Neural cell (in vitro differentiated cells): ENCODE data around the gene FAF1. TPM values are rescaled to one million over a fixed set of nuclear protein-coding genes. Genes with fewer than 3 reads are reported as not detected.

Experiments used
- H2AFZ ChIP-seq: fragments of 200-600, 300-800 bp; sonication (generic), shearing (Covaris generic); 2 replicates; pipeline ENCODE4 v1.6.0; 2014; ENCODE audit warnings: low read depth, mild to moderate bottlenecking, antibody characterized with exemption, low read length, moderate library complexity
- H3F3A ChIP-seq: fragments of 200-600 bp; shearing (Covaris generic); 2 replicates; pipeline ENCODE4 v1.6.1; 2016; ENCODE audit warnings: mild to moderate bottlenecking, moderate library complexity, mixed read lengths, antibody characterized with exemption, low read length; ENCODE audit not compliant: insufficient read depth, poor library complexity, severe bottlenecking
- H3K27ac ChIP-seq: fragments of 200-600, 300-800 bp; sonication (generic), shearing (Covaris generic); 2 replicates; pipeline ENCODE4 v1.5.1; 2014; ENCODE audit warnings: mild to moderate bottlenecking, low read length, moderate library complexity
- H3K27me3 ChIP-seq: fragments of 300-800, 200-600 bp; sonication (generic), shearing (Covaris generic); 2 replicates; pipeline ENCODE4 v1.6.0; 2014; ENCODE audit warnings: mild to moderate bottlenecking, low read depth, low read length, moderate library complexity; ENCODE audit not compliant: insufficient read depth
- H3K36me3 ChIP-seq: fragments of 300-800, 200-600 bp; sonication (generic), shearing (Covaris generic); 2 replicates; pipeline ENCODE4 v1.5.1; 2014; ENCODE audit warnings: mild to moderate bottlenecking, antibody characterized with exemption, low read length, moderate library complexity; ENCODE audit not compliant: insufficient read depth
- H3K4me2 ChIP-seq: fragments of 300-800, 200-600 bp; sonication (generic), shearing (Covaris generic); 2 replicates; pipeline ENCODE4 v1.6.0; 2014; ENCODE audit warnings: mild to moderate bottlenecking, low read length
- H3K4me3 ChIP-seq: fragments of 300-800, 200-600 bp; sonication (generic), shearing (Covaris generic); 2 replicates; pipeline ENCODE4 v1.5.1; 2014; ENCODE audit warnings: mild to moderate bottlenecking, low read length, moderate library complexity
- H3K79me2 ChIP-seq: fragments of 200-600 bp; shearing (Covaris generic); replicated peaks from 2 replicates; pipeline ENCODE4 v1.6.0; 2014; ENCODE audit warnings: mild to moderate bottlenecking, low read length, moderate library complexity; ENCODE audit not compliant: insufficient read depth
- H3K9ac ChIP-seq: fragments of 300-800, 200-600 bp; sonication (generic), shearing (Covaris generic); 2 replicates; pipeline ENCODE4 v1.6.1; 2016; ENCODE audit warnings: mild to moderate bottlenecking, low read length, mixed read lengths
- H3K9me2 ChIP-seq: fragments of 200-600 bp; shearing (Covaris generic); 2 replicates; pipeline ENCODE4 v1.6.1; 2016; ENCODE audit warnings: mild to moderate bottlenecking, low read length, mixed read lengths; ENCODE audit not compliant: insufficient read depth
- H3K9me3 ChIP-seq: fragments of 200-600, 300-800 bp; sonication (generic), shearing (Covaris generic); 2 replicates; pipeline ENCODE4 v1.6.1; 2016; ENCODE audit warnings: mild to moderate bottlenecking, mixed run types, low read length, moderate library complexity, mixed read lengths
- H4K20me1 ChIP-seq: fragments of 200-600 bp; shearing (Covaris generic); 2 replicates; pipeline ENCODE4 v1.6.1; 2016; ENCODE audit warnings: mild to moderate bottlenecking, mixed run types; ENCODE audit not compliant: insufficient read depth
- CTCF ChIP-seq: fragments of 450-650 bp; IDR thresholded peaks from 2 replicates; pipeline ENCODE4 v1.5.1; 2014; ENCODE audit warnings: antibody characterized with exemption, mild to moderate bottlenecking, moderate library complexity; ENCODE audit not compliant: poor library complexity, severe bottlenecking
- EP300 ChIP-seq: fragments of 450-650 bp; conservative IDR thresholded peaks from 2 replicates; pipeline ENCODE4 v1.6.1; 2014; ENCODE audit warnings: antibody characterized with exemption, mild to moderate bottlenecking, moderate library complexity; ENCODE audit not compliant: poor library complexity, severe bottlenecking
- EZH2 ChIP-seq: fragments of 200-600, 300-800 bp; shearing (Covaris generic), sonication (generic); IDR thresholded peaks from 2 replicates; pipeline ENCODE4 v1.6.1; 2014; ENCODE audit warnings: antibody characterized with exemption, low read length, borderline replicate concordance, mild to moderate bottlenecking; ENCODE audit not compliant: insufficient read depth, poor library complexity, severe bottlenecking
- MXI1 ChIP-seq: fragments of 450-650 bp; conservative IDR thresholded peaks from 2 replicates; pipeline ENCODE4 v1.6.1; 2014; ENCODE audit warnings: antibody characterized with exemption, mild to moderate bottlenecking; ENCODE audit not compliant: poor library complexity, severe bottlenecking
- POLR2AphosphoS5 ChIP-seq: IDR thresholded peaks from 2 replicates; pipeline ENCODE4 v1.6.1; 2012
- RAD21 ChIP-seq: fragments of 450-650 bp; conservative IDR thresholded peaks from 2 replicates; pipeline ENCODE4 v1.6.1; 2014; ENCODE audit warnings: antibody characterized with exemption, mild to moderate bottlenecking, moderate library complexity
- REST ChIP-seq: IDR thresholded peaks from 2 replicates; pipeline ENCODE4 v1.6.1; 2012; ENCODE audit warnings: borderline replicate concordance
- SMC3 ChIP-seq: fragments of 450-650 bp; conservative IDR thresholded peaks from 2 replicates; pipeline ENCODE4 v1.6.1; 2014; ENCODE audit warnings: antibody characterized with exemption, mild to moderate bottlenecking, moderate library complexity; ENCODE audit not compliant: poor library complexity
- TAF1 ChIP-seq: IDR thresholded peaks from 2 replicates; pipeline ENCODE4 v1.6.1; 2012; ENCODE audit warnings: low read depth
- polyA plus RNA-seq: library from polyadenylated mRNA; depleted of rRNA; stranded (reverse); fragments of >200 nt; gene quantifications from 2 replicates; pipeline ENCODE4 v1.2.3, GENCODE V29; 2014

FAF1 gene
- polyA plus RNA-seq, 1 donor from 2014 or later, result 52.1 TPM

GRCh38 chr1:50980505-50980904 is 20.4 kb upstream of the FAF1 start:
- Histone ChIP-seq H3K4me3 (no peak overlapping the region), H3F3A (no peaks in the 10 kb centered on the region), H3K9me2 (no peaks in the 10 kb centered on the region), H3K79me2 (no peaks in the 10 kb centered on the region), H3K9me3 (no peaks in the 10 kb centered on the region), H3K9ac (no peak overlapping the region), H4K20me1 (no peaks in the 10 kb centered on the region), H3K27me3 (peaks cover 99% of the 10 kb centered on the region), H2AFZ (no peak overlapping the region), H3K36me3 (no peaks in the 10 kb centered on the region), H3K4me2 (no peak overlapping the region), H3K27ac (no peak overlapping the region)
- TF ChIP-seq EZH2 (no peak), MXI1 (no peak)

- TF ChIP-seq MXI1 (no peak), TAF1 (no peak), REST (no peak), SMC3 (no peak), POLR2AphosphoS5 (no peak), RAD21 (no peak), CTCF (no peak), EP300 (no peak), EZH2 (no peak)
- Histone ChIP-seq H3K27me3 (peaks cover 99% of the 10 kb centered on the region), H3K4me3 (no peak overlapping the region), H3K9me3 (no peaks in the 10 kb centered on the region), H3K79me2 (no peaks in the 10 kb centered on the region), H3K9me2 (no peaks in the 10 kb centered on the region), H3K4me2 (no peak overlapping the region), H3K9ac (no peak overlapping the region), H3K27ac (no peak overlapping the region), H3K36me3 (no peaks in the 10 kb centered on the region), H2AFZ (no peak overlapping the region), H4K20me1 (no peaks in the 10 kb centered on the region), H3F3A (no peaks in the 10 kb centered on the region)
Observed at GRCh38 chr1:50979937-50980336, 19.9 kb upstream of the FAF1 start.
